H1 (cell line): Measurements from ENCODE around the gene SLC39A11. TPM values are rescaled to one million over a fixed set of nuclear protein-coding genes. Genes with fewer than 3 reads are reported as not detected.

Experiments
- CTCF ChIA-PET: fragments of 300-600 bp; sonication (Branson Sonifier 250); formaldehyde crosslinking; loops from one replicate; lab custom pipeline; 2021; ENCODE audit not compliant: partially characterized antibody; lab: Charles Lee
- POLR2A ChIA-PET: fragments of 300-600 bp; sonication (Branson Sonifier 250); formaldehyde crosslinking; loops from one replicate; lab custom pipeline; 2021; ENCODE audit warnings: inconsistent platforms; ENCODE audit not compliant: partially characterized antibody; lab: Charles Lee
- DNase-seq, 2 experiments: peaks; one replicate each; pipeline versions ENCODE4 v3.0.0 to v3.0.0-alpha.2; 2010 to 2022; ENCODE audit warnings: low spot score in 2 of 2, low read depth in 1 of 2, mixed read lengths in 1 of 2
- FAIRE-seq: peaks from 2 replicates; lab custom pipeline; 2011; peaks lifted over from hg19 to GRCh38; lab: Jason Lieb, UNC
- H2AFZ ChIP-seq: 2 replicates; pipeline ENCODE4 v1.8.1; 2012; ENCODE audit warnings: low read length, inconsistent platforms
- H2AK5ac ChIP-seq: 2 replicates; pipeline ENCODE4 v1.6.1; 2013; ENCODE audit warnings: low read depth, low read length
- H2BK120ac ChIP-seq: replicated peaks from 2 replicates; pipeline ENCODE3; 2013; ENCODE audit warnings: low read depth, low read length, inconsistent platforms
- H2BK12ac ChIP-seq: 2 replicates; pipeline ENCODE4 v1.6.1; 2013; ENCODE audit warnings: low read depth, low read length
- H2BK15ac ChIP-seq: 2 replicates; pipeline ENCODE4 v1.6.1; 2013; ENCODE audit warnings: low read length
- H2BK20ac ChIP-seq: 2 replicates; pipeline ENCODE4 v1.6.1; 2013; ENCODE audit warnings: low read length
- H2BK5ac ChIP-seq: 2 replicates; pipeline ENCODE4 v1.6.1; 2013; ENCODE audit warnings: low read depth, low read length
- H3K14ac ChIP-seq: 2 replicates; pipeline ENCODE4 v1.6.1; 2013; ENCODE audit warnings: inconsistent platforms; ENCODE audit not compliant: insufficient read length
- H3K18ac ChIP-seq: 2 replicates; pipeline ENCODE4 v1.6.1; 2013; ENCODE audit warnings: low read length; ENCODE audit errors: extremely low read depth
- H3K23ac ChIP-seq: 2 replicates; pipeline ENCODE4 v1.6.1; 2013; ENCODE audit warnings: inconsistent platforms; ENCODE audit not compliant: insufficient read length
- H3K23me2 ChIP-seq: 2 replicates; pipeline ENCODE4 v1.6.1; 2013; ENCODE audit warnings: low read depth, low read length
- H3K27ac ChIP-seq: 2 replicates; pipeline ENCODE4 v1.6.1; 2011; ENCODE audit warnings: low read depth, low read length, inconsistent platforms
- H3K27me3 ChIP-seq, 4 experiments: replicated peaks in 1 of 4; 1 replicate in 1 of 4; 2 replicates in 3 of 4; pipeline versions ENCODE4 v1.6.1 to v1.8.1; 2011 to 2013; ENCODE audit warnings: low read length in 3 of 4, mild to moderate bottlenecking in 3 of 4, inconsistent platforms in 2 of 4, mixed read lengths in 2 of 4, moderate library complexity in 1 of 4; ENCODE audit not compliant: control insufficient read depth in 3 of 4, insufficient read depth in 3 of 4; ENCODE audit errors: extremely low read depth in 1 of 4
- H3K36me3 ChIP-seq, 4 experiments: 2 replicates each; pipeline versions ENCODE4 v1.6.1 to v1.8.1; 2011 to 2013; ENCODE audit warnings: mild to moderate bottlenecking in 4 of 4, low read length in 3 of 4, moderate library complexity in 2 of 4, control low read depth in 1 of 4, inconsistent platforms in 1 of 4; ENCODE audit not compliant: insufficient read depth in 4 of 4, control insufficient read depth in 2 of 4
- H3K4ac ChIP-seq: replicated peaks from 2 replicates; pipeline ENCODE3; 2013; ENCODE audit warnings: low read length, low read depth, mixed read lengths, inconsistent platforms; ENCODE audit not compliant: insufficient read length
- H3K4me1 ChIP-seq, 4 experiments: replicated peaks in 1 of 4; 1 replicate in 1 of 4; 2 replicates in 3 of 4; pipeline versions ENCODE4 v1.6.1 to v1.8.1; 2011 to 2013; ENCODE audit warnings: low read length in 3 of 4, inconsistent platforms in 2 of 4, mixed read lengths in 1 of 4; ENCODE audit not compliant: insufficient read depth in 4 of 4, control insufficient read depth in 3 of 4
- H3K4me2 ChIP-seq, 2 experiments: 2 replicates each; pipeline versions ENCODE4 v1.6.1 to v1.8.1; 2011 to 2013; ENCODE audit warnings: low read depth in 2 of 2, low read length in 2 of 2, control low read depth in 1 of 2, inconsistent platforms in 1 of 2, mild to moderate bottlenecking in 1 of 2; ENCODE audit not compliant: insufficient read depth in 1 of 2
- H3K4me3 ChIP-seq, 4 experiments: fragments of 200-600, 300-600 bp in 1 of 4; sonication (generic), shearing (Covaris generic), sonication (Bioruptor Twin) in 1 of 4; 2 replicates each; pipeline versions ENCODE4 v1.5.1 to v1.8.1; 2011 to 2016; ENCODE audit warnings: low read length in 4 of 4, low read depth in 3 of 4, control low read depth in 2 of 4, inconsistent platforms in 2 of 4, mild to moderate bottlenecking in 2 of 4, mixed read lengths in 1 of 4, moderate library complexity in 1 of 4; ENCODE audit not compliant: insufficient read depth in 2 of 4; ENCODE audit errors: extremely low read depth in 1 of 4
- H3K56ac ChIP-seq: replicated peaks from 2 replicates; pipeline ENCODE3; 2013; ENCODE audit warnings: low read depth, mild to moderate bottlenecking, mixed read lengths, low read length, inconsistent platforms; ENCODE audit not compliant: insufficient read length
- H3K79me1 ChIP-seq: 2 replicates; pipeline ENCODE4 v1.6.1; 2013; ENCODE audit warnings: low read depth, low read length, control low read depth
- H3K79me2 ChIP-seq, 2 experiments: 2 replicates each; pipeline versions ENCODE4 v1.6.1 to v1.8.1; 2012 to 2013; ENCODE audit warnings: low read length in 2 of 2, mild to moderate bottlenecking in 2 of 2, inconsistent platforms in 1 of 2; ENCODE audit not compliant: insufficient read depth in 2 of 2, control insufficient read depth in 1 of 2
- H3K9ac ChIP-seq, 4 experiments: replicated peaks in 1 of 4; 1 replicate in 1 of 4; 2 replicates in 3 of 4; pipeline versions ENCODE4 v1.6.1 to v1.8.1; 2011 to 2013; ENCODE audit warnings: low read depth in 3 of 4, low read length in 3 of 4, control low read depth in 2 of 4, mild to moderate bottlenecking in 2 of 4, moderate library complexity in 2 of 4, inconsistent platforms in 1 of 4; ENCODE audit errors: extremely low read depth in 1 of 4
- H3K9me3 ChIP-seq, 2 experiments: 2 replicates each; pipeline versions ENCODE4 v1.6.1 to v1.8.1; 2012 to 2013; ENCODE audit warnings: mild to moderate bottlenecking in 2 of 2, moderate library complexity in 2 of 2, control low read depth in 1 of 2, inconsistent platforms in 1 of 2, low read depth in 1 of 2, low read length in 1 of 2, mixed read lengths in 1 of 2; ENCODE audit not compliant: insufficient read depth in 2 of 2
- H4K20me1 ChIP-seq, 2 experiments: replicated peaks in 1 of 2; 2 replicates each; pipeline versions ENCODE3 to v1.8.1; 2011 to 2013; ENCODE audit warnings: inconsistent platforms in 2 of 2, low read length in 2 of 2, mild to moderate bottlenecking in 1 of 2; ENCODE audit not compliant: insufficient read depth in 2 of 2, control insufficient read depth in 1 of 2
- H4K5ac ChIP-seq: 2 replicates; pipeline ENCODE4 v1.6.1; 2013; ENCODE audit warnings: low read length, low read depth, mixed read lengths, inconsistent platforms; ENCODE audit not compliant: insufficient read length
- H4K8ac ChIP-seq: 2 replicates; pipeline ENCODE4 v1.8.0; 2013; ENCODE audit warnings: mild to moderate bottlenecking, moderate library complexity, low read length, inconsistent platforms; ENCODE audit not compliant: insufficient read depth; ENCODE audit errors: extremely low read depth
- H4K91ac ChIP-seq: replicated peaks from 2 replicates; pipeline ENCODE3; 2013; ENCODE audit warnings: low read length, mixed read lengths, inconsistent platforms; ENCODE audit not compliant: insufficient read length
- CREB1 ChIP-seq: IDR thresholded peaks from 2 replicates; pipeline ENCODE4 v1.6.1; 2012; ENCODE audit warnings: inconsistent platforms
- POU5F1 ChIP-seq: IDR thresholded peaks from 2 replicates; pipeline ENCODE4 v1.6.1; 2011; ENCODE audit warnings: low read depth, mild to moderate bottlenecking, low read length, moderate library complexity
- TAF1 ChIP-seq: IDR thresholded peaks from 2 replicates; pipeline ENCODE4 v1.6.1; 2011; ENCODE audit warnings: mild to moderate bottlenecking, low read depth, low read length
- WGBS, 2 experiments: shearing (Covaris generic) in 1 of 2; methylation state at CpG; one replicate each; pipeline versions ENCODE4 v1.1.6 to v1.1.7; 2013 to 2015; ENCODE audit warnings: low lambda C conversion rate in 2 of 2, mixed read lengths in 2 of 2, inconsistent platforms in 1 of 2, low coverage in 1 of 2, missing lambda C conversion rate in 1 of 2; ENCODE audit not compliant: insufficient replicate concordance in 2 of 2, insufficient coverage in 1 of 2, insufficient read length in 1 of 2; ENCODE audit errors: extremely low coverage in 1 of 2, missing lambda C conversion rate in 1 of 2; 5-methylcytosine and 5-hydroxymethylcytosine counted together
- polyA plus RNA-seq, 7 experiments: library from polyadenylated mRNA; depleted of rRNA in 3 of 7; stranded (reverse) in 5 of 7; unstranded in 2 of 7; fragments of >200 nt in 5 of 7; fragments of 200-250 nt in 2 of 7; gene quantifications; 1 replicate in 5 of 7; 2 replicates in 1 of 7; 4 replicates in 1 of 7; pipeline versions ENCODE4 v1.2.1 to v1.2.3, GENCODE V29; 2011 to 2013; ENCODE audit warnings: missing spikeins in 2 of 7, mixed read lengths in 2 of 7
- total RNA-seq: library from RNA; stranded (reverse); fragmentation: NEBNext Ultra II Directional; extraction: Animal tissue kit (Norgen Biotek cat#: 25700); gene quantifications from 2 replicates; pipeline ENCODE4 v1.2.1, GENCODE V29; 2021

Gene SLC39A11
- total and polyA plus RNA-seq, 2 of the 8 experiments (the other 6 are each of a cell fraction or from before 2014, with no cell fraction given): 12.2 to 19.6 TPM

DNA sequence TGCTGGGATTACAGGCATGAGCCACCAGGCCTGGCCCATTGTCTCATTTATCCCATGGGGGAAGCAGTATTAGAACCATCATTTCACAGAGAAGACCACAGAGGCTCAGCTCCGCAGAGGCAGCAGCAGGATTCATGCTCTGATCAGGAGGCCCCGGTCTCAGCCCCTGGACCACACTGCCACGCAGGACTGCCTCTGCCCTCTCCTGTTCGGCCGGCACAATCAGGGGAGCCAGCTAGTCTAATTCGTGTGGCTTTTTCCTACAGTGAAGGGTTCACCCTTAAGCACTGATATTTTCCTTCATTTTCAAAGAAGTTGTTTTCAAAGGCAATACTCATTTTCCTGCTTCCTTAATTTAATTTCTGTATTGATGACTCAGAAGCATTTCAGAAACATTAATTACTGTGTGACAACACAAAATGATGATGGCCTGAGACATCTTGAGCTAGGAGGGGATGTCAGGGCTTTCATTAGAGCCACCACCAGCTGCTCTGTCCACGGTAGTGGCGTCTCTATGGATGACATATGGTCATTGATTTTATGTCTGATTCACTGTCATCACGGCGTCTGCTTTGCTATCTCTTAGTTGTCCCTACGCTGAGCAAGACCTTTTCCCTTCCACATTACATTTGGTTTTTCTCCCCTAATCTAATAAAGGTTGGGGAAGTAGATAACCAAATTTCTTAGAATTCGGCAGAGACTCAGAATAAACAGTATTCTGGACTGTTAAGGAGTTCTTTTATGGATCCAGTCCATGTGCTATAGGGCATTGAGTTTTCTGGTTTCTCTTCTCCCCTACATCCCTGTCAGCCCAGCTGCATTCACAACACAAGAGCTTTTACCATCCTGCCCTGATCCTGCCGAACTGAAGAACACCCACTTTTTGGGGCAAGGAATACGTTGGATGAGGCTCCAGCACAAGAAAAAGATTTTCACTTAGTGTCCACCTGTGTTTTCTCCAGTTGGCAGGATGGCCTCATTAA is 314.0 kb downstream of the SLC39A11 start:
- Histone ChIP-seq H2BK20ac (no peak overlapping the region), H4K91ac (no peak overlapping the region), H4K20me1 (no peaks in the 10 kb centered on the region), H3K23me2 (no peaks in the 10 kb centered on the region), H3K23ac (no peak overlapping the region), H4K8ac (no peak overlapping the region), H2AK5ac (no peak overlapping the region), H2BK5ac (no peak overlapping the region), H3K18ac (no peak overlapping the region), H3K14ac (no peak overlapping the region), H3K27me3 (no peaks in the 10 kb centered on the region), H3K4me3 (no peak overlapping the region), H3K79me2 (no peaks in the 10 kb centered on the region), H3K4me2 (no peak overlapping the region), H3K27ac (no peak overlapping the region), H2BK12ac (no peak overlapping the region), H3K56ac (no peak overlapping the region)
- CTCF ChIA-PET: interaction anchor here (1.1 kb wide), 1 partner anchor 22 kb away, joined by 3 read pairs; no protein-coding TSS in a partner anchor
- FAIRE-seq (no peak), DNase-seq (no peak)
- TF ChIP-seq TAF1: no peak
- TF ChIP-seq POU5F1: no peak
- no peak for TF ChIP-seq CREB1
- TF ChIP-seq, all 59 proteins: peak for 0
- POLR2A ChIA-PET: no interaction called here
- H2BK15ac ChIP-seq: no peak overlapping the region
- no peak overlapping the region for H3K9ac ChIP-seq
- no peaks in the 10 kb centered on the region for H3K79me1 ChIP-seq
- H2AFZ ChIP-seq: no peak overlapping the region
- H3K9me3 ChIP-seq: no peaks in the 10 kb centered on the region
- no peak overlapping the region for H3K4ac ChIP-seq
- no peak overlapping the region for H2BK120ac ChIP-seq
- WGBS, 2 experiments: 90% methylated on average over 14 of the region's 14 CpGs; no CpG with 5 or more reads in 1 of the 2 experiments
- H3K4me1 ChIP-seq: peaks cover 0 to 7% (median 0%) of the 10 kb centered on the region in 4 experiments; a peak in 3 of 7 replicates
- no peak overlapping the region for H4K5ac ChIP-seq
- no peaks in the 10 kb centered on the region; a peak in 2 of 8 replicates for H3K36me3 ChIP-seq
